Panc1 (cell line): ENCODE data around the gene HTRA3. TPM values are rescaled to one million over a fixed set of nuclear protein-coding genes. Genes with fewer than 3 reads are reported as not detected.

ENCODE experiments used
- total RNA-seq: library from RNA; stranded (reverse); gene quantifications from one replicate; pipeline ENCODE4 v1.2.1, GENCODE V29; 2021; ENCODE audit not compliant: unreplicated experiment

Gene HTRA3
- total RNA-seq, 1 experiment from 2014 or later, result 0.98 TPM

Other genes with a start within 250 kb of the HTRA3 start
- gene ABLIM2, start 110.9 kb upstream of the HTRA3 start, total RNA-seq, result 0.64 TPM
- 4.5 TPM for gene SH3TC1, start 70.5 kb upstream of the HTRA3 start, total RNA-seq
- 15.4 TPM for gene ACOX3, start 171.0 kb downstream of the HTRA3 start, total RNA-seq
- 10.8 TPM for gene TRMT44, start 171.0 kb downstream of the HTRA3 start, total RNA-seq